ENCODE results near the gene PRSS33. TPM values are rescaled to one million over a fixed set of nuclear protein-coding genes. Genes with fewer than 3 reads are reported as not detected.

PRSS33 gene
- total RNA-seq, 4 donors from 2014 or later: not detected

- 77 to 86% methylated on average over 3 to 7 of the region's 7 CpGs for whole genome bisulfite sequencing, 2 donors (ENCODE audit: low coverage in 1 of 2)
- peaks cover 0 to 20% (median 11%) of the 10 kb centered on the region in 4 donors for H3K4me1 ChIP-seq
- TF ChIP-seq, protein P1, sequence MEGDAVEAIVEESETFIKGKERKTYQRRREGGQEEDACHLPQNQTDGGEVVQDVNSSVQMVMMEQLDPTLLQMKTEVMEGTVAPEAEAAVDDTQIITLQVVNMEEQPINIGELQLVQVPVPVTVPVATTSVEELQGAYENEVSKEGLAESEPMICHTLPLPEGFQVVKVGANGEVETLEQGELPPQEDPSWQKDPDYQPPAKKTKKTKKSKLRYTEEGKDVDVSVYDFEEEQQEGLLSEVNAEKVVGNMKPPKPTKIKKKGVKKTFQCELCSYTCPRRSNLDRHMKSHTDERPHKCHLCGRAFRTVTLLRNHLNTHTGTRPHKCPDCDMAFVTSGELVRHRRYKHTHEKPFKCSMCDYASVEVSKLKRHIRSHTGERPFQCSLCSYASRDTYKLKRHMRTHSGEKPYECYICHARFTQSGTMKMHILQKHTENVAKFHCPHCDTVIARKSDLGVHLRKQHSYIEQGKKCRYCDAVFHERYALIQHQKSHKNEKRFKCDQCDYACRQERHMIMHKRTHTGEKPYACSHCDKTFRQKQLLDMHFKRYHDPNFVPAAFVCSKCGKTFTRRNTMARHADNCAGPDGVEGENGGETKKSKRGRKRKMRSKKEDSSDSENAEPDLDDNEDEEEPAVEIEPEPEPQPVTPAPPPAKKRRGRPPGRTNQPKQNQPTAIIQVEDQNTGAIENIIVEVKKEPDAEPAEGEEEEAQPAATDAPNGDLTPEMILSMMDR (IDR thresholded peaks at IDR 0.05): no peak
- TF ChIP-seq POLR2A (IDR thresholded peaks at IDR 0.05) (no peak), EP300 (IDR thresholded peaks at IDR 0.05; ENCODE audit: low read depth) (no peak), POLR2AphosphoS5 (IDR thresholded peaks at IDR 0.05) (no peak)
- H3K27ac ChIP-seq: no peak overlapping the region
- H3K4me3 ChIP-seq: no peak overlapping the region
- intact Hi-C loops (cut with DNase I; ENCODE audit: low total_unique reads) (no loop called here), in situ Hi-C loops (cut with MboI; ENCODE audit: low pct_ligation_motif_present in 1 of 4, low pct_unique_long_range_greater_than_20kb in 1 of 4, low sequenced_read_pairs in 3 of 4) (no loop called here)
- no peaks in the 10 kb centered on the region for H3K36me3 ChIP-seq
- peaks cover 16% of the 10 kb centered on the region for H3K27me3 ChIP-seq
- no peak for DNase-seq
- no peaks in the 10 kb centered on the region for H3K9me3 ChIP-seq
Observed at GRCh38 chr16:2833776-2834175, 46.4 kb upstream of the PRSS33 start.

DNA sequence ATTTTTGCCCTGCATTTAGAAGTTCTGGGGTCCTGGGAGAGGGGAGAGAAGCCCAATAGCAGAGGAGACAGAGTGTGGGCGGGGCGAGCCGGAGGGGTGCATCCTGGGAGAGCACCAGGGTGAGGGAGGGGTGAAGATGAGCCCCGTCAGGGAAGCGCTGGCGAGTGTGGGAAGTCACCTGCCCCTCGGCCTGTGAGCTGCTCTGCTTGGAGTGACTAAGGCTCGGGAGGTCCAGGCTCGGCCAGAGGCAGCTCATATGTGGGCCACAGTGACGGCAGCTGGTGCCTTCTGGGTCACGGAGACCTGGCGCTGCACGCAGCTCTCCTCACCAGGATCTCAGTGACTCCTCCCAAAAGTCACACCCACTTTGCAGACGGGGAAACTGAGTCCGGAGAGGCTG is 43.8 kb upstream of the PRSS33 start:
- DNase-seq: no peak
- TF ChIP-seq, protein P1 (IDR thresholded peaks at IDR 0.05): no peak
- intact Hi-C loops (cut with DNase I; ENCODE audit: low total_unique reads): no loop called here
- no peak overlapping the region for H3K27ac ChIP-seq
- peaks cover 0 to 20% (median 11%) of the 10 kb centered on the region in 4 donors for H3K4me1 ChIP-seq
- peaks cover 11% of the 10 kb centered on the region for H3K27me3 ChIP-seq
- H3K36me3 ChIP-seq: no peaks in the 10 kb centered on the region
- no peaks in the 10 kb centered on the region for H3K9me3 ChIP-seq
- WGBS, 2 donors (ENCODE audit: low coverage in 1 of 2): 78 to 88% methylated on average over 8 to 15 of the region's 15 CpGs
- in situ Hi-C loops (cut with MboI; ENCODE audit: low pct_ligation_motif_present in 1 of 4, low pct_unique_long_range_greater_than_20kb in 1 of 4, low sequenced_read_pairs in 3 of 4): no loop called here
- H3K4me3 ChIP-seq: no peak overlapping the region

DNA sequence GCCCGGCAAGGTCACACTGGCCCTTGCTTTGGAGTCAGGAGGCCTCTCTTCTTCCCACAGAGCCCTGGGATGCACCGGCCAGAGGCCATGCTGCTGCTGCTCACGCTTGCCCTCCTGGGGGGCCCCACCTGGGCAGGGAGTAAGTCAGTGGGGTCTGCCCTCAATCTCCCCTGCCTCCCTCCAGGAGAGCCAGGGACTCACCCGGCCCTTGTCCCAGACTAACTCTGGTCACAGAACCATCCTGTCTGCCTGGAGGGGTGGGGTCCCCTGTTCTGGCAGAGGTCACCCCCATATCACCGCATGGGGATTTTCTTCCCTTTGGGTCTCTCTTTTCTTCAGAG is 43.0 kb upstream of the PRSS33 start:
- no peak overlapping the region for H3K4me3 ChIP-seq
- peaks cover 8% of the 10 kb centered on the region for H3K27me3 ChIP-seq
- peak overlapping the region in 3 of 4 donors; percentile 41 to 78 (median 75) for H3K27ac ChIP-seq
- TF ChIP-seq POLR2A (IDR thresholded peaks at IDR 0.05) (no peak), POLR2AphosphoS5 (IDR thresholded peaks at IDR 0.05) (no peak), EP300 (IDR thresholded peaks at IDR 0.05; ENCODE audit: low read depth) (no peak)
- TF ChIP-seq, protein P1 (IDR thresholded peaks at IDR 0.05): no peak
- intact Hi-C loops (cut with DNase I; ENCODE audit: low total_unique reads): no loop called here
- no peaks in the 10 kb centered on the region for H3K36me3 ChIP-seq
- DNase-seq: no peak
- 56% methylated on average over 4 of the region's 5 CpGs; no CpG with 5 or more reads in 1 of the 2 donors for WGBS, 2 donors (ENCODE audit: low coverage in 1 of 2)
- H3K9me3 ChIP-seq: no peaks in the 10 kb centered on the region
- peaks cover 0 to 15% (median 9%) of the 10 kb centered on the region in 4 donors for H3K4me1 ChIP-seq
- in situ Hi-C loops (cut with MboI; ENCODE audit: low pct_ligation_motif_present in 1 of 4, low pct_unique_long_range_greater_than_20kb in 1 of 4, low sequenced_read_pairs in 3 of 4): no loop called here

DNA sequence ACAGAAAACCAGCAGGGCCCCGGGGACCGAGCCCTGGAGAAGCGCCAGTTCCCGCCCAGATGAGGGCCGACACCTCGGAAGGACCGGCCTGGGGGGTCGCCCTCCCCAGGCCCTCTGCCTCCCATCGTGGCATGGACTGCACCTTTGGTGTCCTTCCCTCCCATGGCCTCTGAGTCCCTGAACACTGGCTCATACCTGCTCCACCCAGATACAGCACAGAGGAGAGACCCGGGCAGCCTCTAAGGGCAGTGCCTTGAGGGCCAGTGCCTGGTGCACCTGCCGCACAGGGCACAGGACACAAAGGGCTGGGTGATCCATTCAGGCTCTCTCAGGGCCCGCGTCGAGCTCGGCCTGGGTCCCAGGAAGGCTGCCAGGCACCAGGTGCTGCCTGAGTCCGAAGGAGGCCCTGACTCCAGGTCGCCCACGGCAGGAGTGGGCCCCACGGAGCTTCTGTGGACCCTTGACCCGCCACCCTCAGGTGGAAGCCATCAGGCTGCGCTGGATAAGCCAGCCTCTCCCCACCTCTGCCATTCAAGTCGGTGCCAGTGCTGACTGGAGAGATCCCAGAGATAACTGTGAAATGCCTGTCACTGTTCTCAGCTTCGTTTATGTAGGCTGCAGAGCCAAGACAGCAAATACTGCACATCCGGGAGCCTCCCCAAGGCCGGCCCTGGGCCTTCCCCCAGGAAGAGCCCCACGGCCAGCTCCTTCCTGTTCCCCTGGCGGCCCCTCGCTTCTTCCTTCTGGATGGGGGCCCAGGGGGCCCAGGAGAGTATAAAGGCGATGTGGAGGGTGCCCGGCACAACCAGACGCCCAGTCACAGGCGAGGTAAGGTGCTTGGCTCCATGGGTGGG is 42.4 kb upstream of the PRSS33 start, which contains the start of gene ZG16B:
Gene ZG16B (plus strand): TSS at position 803 of the 854 bp plus-strand sequence. CDS start 139 bp downstream, outside the sequence.
- DNase-seq: peak; percentile 65
- intact Hi-C loops (cut with DNase I; ENCODE audit: low total_unique reads) (no loop called here), in situ Hi-C loops (cut with MboI; ENCODE audit: low pct_ligation_motif_present in 1 of 4, low pct_unique_long_range_greater_than_20kb in 1 of 4, low sequenced_read_pairs in 3 of 4) (no loop called here)
- Histone ChIP-seq H3K27ac (peak within 1 kb of the TSS in 3 of 4 donors; percentile 41 to 78 (median 75)), H3K36me3 (no peaks in the 10 kb centered on the region), H3K27me3 (peaks cover 8% of the 10 kb centered on the region), H3K4me1 (peaks cover 0 to 15% (median 9%) of the 10 kb centered on the region in 4 donors), H3K9me3 (no peaks in the 10 kb centered on the region), H3K4me3 (no peak within 1 kb of the TSS)
- WGBS, 2 donors (ENCODE audit: low coverage in 1 of 2): 50% methylated on average over 21 of the region's 32 CpGs; no CpG with 5 or more reads in 1 of the 2 donors
- TF ChIP-seq POLR2AphosphoS5 (IDR thresholded peaks at IDR 0.05): no peak
- TF ChIP-seq, protein P1 (IDR thresholded peaks at IDR 0.05): no peak
